HUES48 (cell line): ENCODE data around the gene SCGN.

Source experiments
- H3K27ac ChIP-seq: one replicate; pipeline ENCODE4 v1.7.0; 2013; ENCODE audit warnings: low read depth, low read length, inconsistent platforms
- H3K27me3 ChIP-seq: 2 replicates; pipeline ENCODE4 v1.6.1; 2013; ENCODE audit warnings: mild to moderate bottlenecking, low read length; ENCODE audit not compliant: control insufficient read depth, insufficient read depth
- H3K36me3 ChIP-seq: 2 replicates; pipeline ENCODE4 v1.6.1; 2013; ENCODE audit warnings: low read length; ENCODE audit not compliant: control insufficient read depth, insufficient read depth
- H3K4me1 ChIP-seq: 2 replicates; pipeline ENCODE4 v1.6.1; 2013; ENCODE audit warnings: mild to moderate bottlenecking, low read length; ENCODE audit not compliant: control insufficient read depth, insufficient read depth
- H3K4me3 ChIP-seq: 2 replicates; pipeline ENCODE4 v1.5.1; 2013; ENCODE audit warnings: mild to moderate bottlenecking, low read depth, low read length
- H3K9ac ChIP-seq: 2 replicates; pipeline ENCODE4 v1.6.1; 2013; ENCODE audit warnings: mild to moderate bottlenecking, low read depth, low read length, moderate library complexity
- H3K9me3 ChIP-seq: 2 replicates; pipeline ENCODE4 v1.6.1; 2013; ENCODE audit warnings: low read length; ENCODE audit not compliant: control insufficient read depth, insufficient read depth

Gene SCGN

GRCh38 chr6:25703005-25703404 lies 51.0 kb downstream of the SCGN start:
- no peaks in the 10 kb centered on the region for H3K36me3 ChIP-seq
- no peaks in the 10 kb centered on the region for H3K4me1 ChIP-seq
- H3K9ac ChIP-seq: no peak overlapping the region

DNA sequence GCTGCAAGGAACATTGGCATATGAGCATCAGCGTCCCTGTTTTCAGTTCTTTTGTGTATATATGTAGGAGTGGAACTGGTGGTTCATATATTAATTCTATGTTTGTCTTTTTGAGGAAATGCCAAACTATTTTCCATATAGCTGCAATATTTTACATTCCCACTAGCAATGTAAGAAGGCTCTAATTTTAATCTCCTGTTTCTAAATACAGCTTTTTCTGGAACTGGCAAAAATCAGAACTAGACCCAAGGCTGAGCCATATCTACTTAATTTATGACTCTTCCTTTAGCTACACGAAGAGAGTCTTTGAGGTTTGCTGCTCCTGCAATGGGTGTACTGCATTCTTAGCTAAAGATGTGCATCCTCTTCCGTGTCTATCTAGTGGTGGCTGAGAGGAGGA lies 52.0 kb downstream of the SCGN start:
- Histone ChIP-seq H3K9me3 (no peaks in the 10 kb centered on the region), H3K27me3 (no peaks in the 10 kb centered on the region), H3K4me3 (no peak overlapping the region), H3K9ac (no peak overlapping the region), H3K36me3 (no peaks in the 10 kb centered on the region), H3K27ac (no peak overlapping the region), H3K4me1 (no peaks in the 10 kb centered on the region)

More at GRCh38 chr6:25703005-25703404, 51.0 kb downstream of the SCGN start:
- Histone ChIP-seq H3K27me3 (no peaks in the 10 kb centered on the region), H3K27ac (no peak overlapping the region), H3K9me3 (no peaks in the 10 kb centered on the region), H3K4me3 (no peak overlapping the region)

- H3K36me3 ChIP-seq: no peaks in the 10 kb centered on the region
- no peak overlapping the region for H3K4me3 ChIP-seq
- no peak overlapping the region for H3K27ac ChIP-seq
- H3K9me3 ChIP-seq: no peaks in the 10 kb centered on the region
- no peaks in the 10 kb centered on the region for H3K4me1 ChIP-seq
- H3K9ac ChIP-seq: no peak overlapping the region
- H3K27me3 ChIP-seq: no peaks in the 10 kb centered on the region
Measured at GRCh38 chr6:25706314-25707014, 54.4 kb downstream of the SCGN start.

- H3K9ac ChIP-seq: no peak overlapping the region
- H3K9me3 ChIP-seq: no peaks in the 10 kb centered on the region
- H3K27me3 ChIP-seq: no peaks in the 10 kb centered on the region
- no peaks in the 10 kb centered on the region for H3K4me1 ChIP-seq
- no peaks in the 10 kb centered on the region for H3K36me3 ChIP-seq
- H3K4me3 ChIP-seq: no peak overlapping the region
- no peak overlapping the region for H3K27ac ChIP-seq
Measured at GRCh38 chr6:25709761-25710160, 57.7 kb downstream of the SCGN start.

DNA sequence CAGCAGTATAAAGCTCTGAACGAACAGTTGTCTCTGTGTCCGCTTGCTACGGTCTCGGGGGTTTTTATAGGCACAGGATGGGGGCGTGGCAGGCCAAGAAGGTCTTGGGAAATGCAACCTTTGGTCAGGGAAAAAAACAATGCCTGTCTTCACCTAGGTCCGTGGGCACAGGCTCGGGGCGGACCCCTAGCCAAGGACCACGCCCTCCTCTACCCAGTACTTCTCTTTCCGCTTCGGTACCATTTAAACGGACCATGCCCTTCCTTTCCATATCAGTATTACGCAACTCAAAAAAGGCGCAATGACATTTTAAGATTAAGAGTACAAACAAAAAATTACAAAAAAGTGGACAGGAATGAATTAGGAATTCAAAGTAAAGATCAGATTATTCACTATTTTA lies 58.3 kb downstream of the SCGN start:
- Histone ChIP-seq H3K9ac (no peak overlapping the region), H3K36me3 (no peaks in the 10 kb centered on the region), H3K27ac (no peak overlapping the region), H3K4me1 (no peaks in the 10 kb centered on the region), H3K9me3 (no peaks in the 10 kb centered on the region), H3K4me3 (no peak overlapping the region), H3K27me3 (no peaks in the 10 kb centered on the region)

GRCh38 chr6:25713824-25714223 lies 61.8 kb downstream of the SCGN start:
- no peaks in the 10 kb centered on the region for H3K9me3 ChIP-seq
- H3K27me3 ChIP-seq: no peaks in the 10 kb centered on the region
- H3K9ac ChIP-seq: no peak overlapping the region
- no peaks in the 10 kb centered on the region for H3K36me3 ChIP-seq
- no peaks in the 10 kb centered on the region for H3K4me1 ChIP-seq
- H3K4me3 ChIP-seq: no peak overlapping the region
- H3K27ac ChIP-seq: no peak overlapping the region

GRCh38 chr6:25714765-25715164 lies 62.8 kb downstream of the SCGN start:
- H3K36me3 ChIP-seq: no peaks in the 10 kb centered on the region
- no peak overlapping the region for H3K27ac ChIP-seq
- H3K4me3 ChIP-seq: no peak overlapping the region
- no peaks in the 10 kb centered on the region for H3K9me3 ChIP-seq
- H3K4me1 ChIP-seq: no peaks in the 10 kb centered on the region
- H3K27me3 ChIP-seq: no peaks in the 10 kb centered on the region
- no peak overlapping the region for H3K9ac ChIP-seq

DNA sequence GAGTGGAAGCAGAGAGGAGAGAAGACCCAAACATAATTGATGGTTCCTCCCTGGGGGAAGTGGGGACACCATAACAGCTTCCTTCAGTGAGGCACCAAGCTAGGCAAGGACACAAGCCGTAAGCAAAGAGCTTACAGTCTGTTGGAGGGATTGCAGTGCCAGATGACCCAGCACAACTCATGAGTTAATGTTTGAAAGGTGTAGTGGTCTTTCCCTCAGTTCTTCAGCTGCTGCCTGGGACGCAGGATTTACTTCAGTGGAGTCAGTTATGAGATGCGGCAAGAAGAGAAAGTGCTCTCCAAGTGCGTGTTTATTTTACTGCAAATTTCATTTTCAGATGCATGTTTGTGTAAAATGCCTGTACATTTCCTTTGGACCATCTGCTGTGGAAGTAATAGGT lies 63.8 kb downstream of the SCGN start:
- Histone ChIP-seq H3K27me3 (no peaks in the 10 kb centered on the region), H3K9ac (no peak overlapping the region), H3K36me3 (no peaks in the 10 kb centered on the region), H3K9me3 (no peaks in the 10 kb centered on the region), H3K27ac (no peak overlapping the region), H3K4me1 (no peaks in the 10 kb centered on the region), H3K4me3 (no peak overlapping the region)

DNA sequence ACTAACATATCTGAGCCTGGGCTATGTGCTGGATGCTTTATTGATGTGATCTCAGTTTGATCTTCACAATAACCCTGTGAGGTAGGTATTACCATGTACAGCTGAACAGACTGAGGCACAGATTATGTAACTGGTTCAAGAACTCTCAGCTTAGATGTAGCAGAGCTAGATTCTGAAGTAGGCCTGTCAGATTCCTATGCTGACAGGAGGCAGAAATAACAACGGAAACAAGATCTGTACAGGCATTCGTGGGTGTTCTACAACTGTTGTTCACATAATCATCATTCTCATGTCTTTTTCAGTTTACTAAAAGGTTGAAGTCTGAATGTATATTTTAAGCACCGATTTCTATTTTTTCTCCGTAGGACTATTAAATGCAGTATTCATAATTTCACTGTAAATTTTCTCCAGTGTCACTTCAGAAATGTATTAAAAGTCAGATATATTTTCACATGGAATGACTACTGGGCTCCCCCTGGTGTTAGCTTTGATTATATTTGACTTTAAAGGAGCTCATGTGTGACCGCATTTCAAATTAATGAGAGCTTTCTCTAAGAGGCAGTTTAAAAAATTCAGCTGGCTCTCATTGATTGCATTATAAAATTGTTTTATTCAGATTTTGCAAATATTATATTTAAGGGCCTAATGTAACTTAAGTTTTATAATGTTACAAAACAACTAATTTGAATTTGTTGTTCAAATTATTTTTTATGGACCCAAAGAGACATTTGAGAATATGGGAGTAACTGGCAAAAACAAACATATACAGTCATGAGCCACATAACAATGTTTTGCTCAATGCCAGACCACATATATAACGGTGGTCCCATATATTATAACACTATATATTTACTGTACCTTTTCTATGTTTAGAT lies 66.1 kb downstream of the SCGN start:
- H3K4me1 ChIP-seq: no peaks in the 10 kb centered on the region
- no peaks in the 10 kb centered on the region for H3K36me3 ChIP-seq
- H3K9me3 ChIP-seq: no peaks in the 10 kb centered on the region
- H3K27me3 ChIP-seq: no peaks in the 10 kb centered on the region
- no peak overlapping the region for H3K27ac ChIP-seq
- H3K9ac ChIP-seq: no peak overlapping the region
- H3K4me3 ChIP-seq: no peak overlapping the region

DNA sequence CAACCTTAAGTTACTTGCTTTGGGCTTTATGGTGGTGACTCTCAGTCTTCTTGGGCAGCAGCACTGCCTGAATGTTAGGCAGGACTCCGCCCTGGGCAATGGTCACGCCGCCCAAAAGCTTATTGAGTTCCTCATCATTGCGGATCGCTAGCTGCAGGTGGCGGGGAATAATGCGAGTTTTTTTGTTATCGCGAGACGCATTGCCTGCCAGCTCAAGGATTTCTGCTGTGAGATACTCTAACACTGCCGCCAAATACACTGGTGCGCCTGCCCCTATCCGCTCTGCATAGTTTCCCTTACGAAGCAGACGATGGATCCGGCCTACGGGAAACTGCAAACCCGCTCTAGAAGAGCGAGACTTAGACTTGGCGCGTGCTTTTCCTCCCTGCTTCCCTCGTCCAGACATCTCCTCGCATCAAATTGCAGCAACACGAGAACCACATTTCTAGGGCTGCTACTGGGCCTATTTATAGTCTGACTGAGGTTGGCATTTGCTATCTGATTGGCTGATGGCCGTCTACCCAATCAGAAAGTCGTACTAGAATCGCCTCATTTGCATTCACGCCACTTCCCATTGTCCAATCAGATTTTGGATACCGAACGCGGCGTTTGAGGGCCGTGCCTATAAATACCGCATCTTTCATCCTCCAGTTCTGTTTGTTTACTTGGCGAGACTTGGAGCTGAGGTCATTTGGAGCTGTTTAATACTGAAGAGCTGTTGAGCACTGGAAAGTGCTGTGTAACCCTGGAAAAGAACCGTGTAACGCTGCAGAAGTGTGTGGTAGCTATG lies 74.3 kb downstream of the SCGN start:
- no peaks in the 10 kb centered on the region for H3K36me3 ChIP-seq
- H3K27me3 ChIP-seq: no peaks in the 10 kb centered on the region
- no peaks in the 10 kb centered on the region for H3K9me3 ChIP-seq
- no peak overlapping the region for H3K9ac ChIP-seq
- H3K27ac ChIP-seq: no peak overlapping the region
- no peaks in the 10 kb centered on the region for H3K4me1 ChIP-seq
- H3K4me3 ChIP-seq: no peak overlapping the region

DNA sequence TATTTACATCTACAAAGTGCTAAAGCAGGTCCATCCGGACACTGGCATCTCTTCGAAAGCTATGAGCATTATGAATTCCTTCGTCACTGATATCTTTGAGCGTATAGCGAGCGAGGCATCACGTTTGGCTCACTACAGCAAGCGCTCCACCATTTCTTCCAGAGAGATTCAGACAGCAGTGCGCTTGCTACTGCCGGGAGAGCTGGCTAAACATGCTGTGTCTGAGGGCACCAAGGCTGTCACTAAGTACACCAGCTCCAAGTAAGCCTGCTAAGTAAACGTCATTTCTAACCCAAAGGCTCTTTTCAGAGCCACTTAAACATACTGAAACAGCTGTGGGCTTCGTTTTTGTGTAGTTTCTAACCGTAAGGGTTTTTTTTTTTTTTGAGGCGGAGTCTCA lies 75.0 kb downstream of the SCGN start:
- no peak overlapping the region for H3K27ac ChIP-seq
- no peaks in the 10 kb centered on the region for H3K9me3 ChIP-seq
- H3K4me1 ChIP-seq: no peaks in the 10 kb centered on the region

More for the DNA sequence above, 75.0 kb downstream of the SCGN start:
- H3K27me3 ChIP-seq: no peaks in the 10 kb centered on the region
- no peak overlapping the region for H3K4me3 ChIP-seq
- H3K36me3 ChIP-seq: no peaks in the 10 kb centered on the region
- no peak overlapping the region for H3K9ac ChIP-seq
